Loucy (cell line): ENCODE data around the gene EFCAB8.

Source experiments
- H2AFZ ChIP-seq: fragments of 200-600 bp; sonication (generic); 2 replicates; pipeline ENCODE4 v1.6.0; 2016; ENCODE audit warnings: antibody characterized with exemption, mild to moderate bottlenecking, low read length, moderate library complexity
- H3F3A ChIP-seq: fragments of 200-600 bp; 2 replicates; pipeline ENCODE4 v1.6.0; 2016; ENCODE audit warnings: antibody characterized with exemption, low read depth, mild to moderate bottlenecking
- H3K27me3 ChIP-seq: fragments of 200-600 bp; sonication (generic); 2 replicates; pipeline ENCODE4 v1.6.1; 2014; ENCODE audit warnings: low read length, mild to moderate bottlenecking; ENCODE audit not compliant: insufficient read depth, poor library complexity, severe bottlenecking
- H3K36me3 ChIP-seq: fragments of 200-600 bp; sonication (generic); 2 replicates; pipeline ENCODE4 v1.6.1; 2016; ENCODE audit warnings: low read length; ENCODE audit not compliant: insufficient read depth
- H3K4me1 ChIP-seq: fragments of 200-600 bp; sonication (generic); 2 replicates; pipeline ENCODE4 v1.5.1; 2014; ENCODE audit warnings: low read length, mild to moderate bottlenecking; ENCODE audit not compliant: insufficient read depth, poor library complexity, severe bottlenecking
- H3K4me2 ChIP-seq: fragments of 200-600 bp; sonication (generic); 2 replicates; pipeline ENCODE4 v1.6.0; 2014; ENCODE audit warnings: antibody characterized with exemption, low read length, low read depth, mild to moderate bottlenecking; ENCODE audit not compliant: poor library complexity, severe bottlenecking
- H3K4me3 ChIP-seq: fragments of 200-600 bp; sonication (generic); 2 replicates; pipeline ENCODE4 v1.5.1; 2014; ENCODE audit warnings: low read length, mild to moderate bottlenecking, mixed read lengths; ENCODE audit not compliant: poor library complexity, severe bottlenecking
- H3K79me2 ChIP-seq: fragments of 200-600 bp; sonication (generic); 2 replicates; pipeline ENCODE4 v1.6.1; 2014; ENCODE audit warnings: low read length; ENCODE audit not compliant: insufficient read depth
- H3K9ac ChIP-seq: fragments of 200-600 bp; sonication (generic); 2 replicates; pipeline ENCODE4 v1.6.0; 2014; ENCODE audit warnings: mild to moderate bottlenecking, low read depth, low read length, moderate library complexity; ENCODE audit not compliant: poor library complexity, severe bottlenecking
- H3K9me2 ChIP-seq: fragments of 200-600 bp; sonication (generic); replicated peaks from 2 replicates; pipeline ENCODE4 v1.6.1; 2016; ENCODE audit warnings: low read depth, low read length, mixed read lengths
- H3K9me3 ChIP-seq: fragments of 200-600 bp; sonication (generic); 2 replicates; pipeline ENCODE4 v1.6.1; 2014; ENCODE audit warnings: mild to moderate bottlenecking, antibody characterized with exemption, low read length, low read depth; ENCODE audit not compliant: insufficient read depth
- H4K20me1 ChIP-seq: fragments of 200-600 bp; sonication (generic); 2 replicates; pipeline ENCODE4 v1.6.0; 2014; ENCODE audit warnings: antibody characterized with exemption, low read length, mild to moderate bottlenecking; ENCODE audit not compliant: insufficient read depth, poor library complexity, severe bottlenecking
- EZH2phosphoT487 ChIP-seq: fragments of 200-600 bp; IDR thresholded peaks from 2 replicates; pipeline ENCODE4 v1.6.1; 2018; ENCODE audit warnings: antibody characterized with exemption, mild to moderate bottlenecking, moderate library complexity, borderline replicate concordance
- TF ChIP-seq, protein P1 (sequence below): fragments of 200-600 bp; sonication (generic); conservative IDR thresholded peaks from 2 replicates; pipeline ENCODE4 v1.5.1; 2014; ENCODE audit warnings: mild to moderate bottlenecking, antibody characterized with exemption, low read length

EFCAB8 gene

DNA sequence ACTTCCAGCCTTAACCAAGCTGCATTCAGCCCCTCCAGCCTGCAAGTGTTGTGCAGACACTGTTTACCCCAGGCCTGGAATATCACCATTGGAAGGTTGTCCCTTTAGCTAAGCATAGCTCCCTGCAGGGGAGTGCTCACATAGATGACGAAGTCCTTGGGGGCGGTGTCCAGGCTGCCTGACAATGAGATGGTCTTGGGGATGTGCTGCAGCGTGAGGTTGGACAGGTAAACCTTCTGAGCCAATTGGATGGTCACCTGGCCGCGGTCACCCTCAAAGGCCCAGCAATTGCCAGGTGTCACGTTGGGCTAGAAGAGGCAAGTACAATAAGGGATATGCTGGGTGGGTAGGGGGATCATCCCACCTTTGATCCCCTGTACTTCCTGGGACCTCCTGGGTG lies 126.9 kb downstream of the EFCAB8 start:
- Histone ChIP-seq H3K9me2 (no peaks in the 10 kb centered on the region), H3K4me2 (no peak overlapping the region), H3F3A (no peaks in the 10 kb centered on the region), H2AFZ (no peak overlapping the region), H4K20me1 (no peaks in the 10 kb centered on the region), H3K27me3 (no peaks in the 10 kb centered on the region), H3K4me3 (no peak overlapping the region), H3K36me3 (no peaks in the 10 kb centered on the region), H3K4me1 (peaks cover 6% of the 10 kb centered on the region), H3K79me2 (no peaks in the 10 kb centered on the region), H3K9ac (no peak overlapping the region), H3K9me3 (no peaks in the 10 kb centered on the region)
- no peak for TF ChIP-seq EZH2phosphoT487
- TF ChIP-seq, protein P1, sequence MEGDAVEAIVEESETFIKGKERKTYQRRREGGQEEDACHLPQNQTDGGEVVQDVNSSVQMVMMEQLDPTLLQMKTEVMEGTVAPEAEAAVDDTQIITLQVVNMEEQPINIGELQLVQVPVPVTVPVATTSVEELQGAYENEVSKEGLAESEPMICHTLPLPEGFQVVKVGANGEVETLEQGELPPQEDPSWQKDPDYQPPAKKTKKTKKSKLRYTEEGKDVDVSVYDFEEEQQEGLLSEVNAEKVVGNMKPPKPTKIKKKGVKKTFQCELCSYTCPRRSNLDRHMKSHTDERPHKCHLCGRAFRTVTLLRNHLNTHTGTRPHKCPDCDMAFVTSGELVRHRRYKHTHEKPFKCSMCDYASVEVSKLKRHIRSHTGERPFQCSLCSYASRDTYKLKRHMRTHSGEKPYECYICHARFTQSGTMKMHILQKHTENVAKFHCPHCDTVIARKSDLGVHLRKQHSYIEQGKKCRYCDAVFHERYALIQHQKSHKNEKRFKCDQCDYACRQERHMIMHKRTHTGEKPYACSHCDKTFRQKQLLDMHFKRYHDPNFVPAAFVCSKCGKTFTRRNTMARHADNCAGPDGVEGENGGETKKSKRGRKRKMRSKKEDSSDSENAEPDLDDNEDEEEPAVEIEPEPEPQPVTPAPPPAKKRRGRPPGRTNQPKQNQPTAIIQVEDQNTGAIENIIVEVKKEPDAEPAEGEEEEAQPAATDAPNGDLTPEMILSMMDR, result no peak

DNA sequence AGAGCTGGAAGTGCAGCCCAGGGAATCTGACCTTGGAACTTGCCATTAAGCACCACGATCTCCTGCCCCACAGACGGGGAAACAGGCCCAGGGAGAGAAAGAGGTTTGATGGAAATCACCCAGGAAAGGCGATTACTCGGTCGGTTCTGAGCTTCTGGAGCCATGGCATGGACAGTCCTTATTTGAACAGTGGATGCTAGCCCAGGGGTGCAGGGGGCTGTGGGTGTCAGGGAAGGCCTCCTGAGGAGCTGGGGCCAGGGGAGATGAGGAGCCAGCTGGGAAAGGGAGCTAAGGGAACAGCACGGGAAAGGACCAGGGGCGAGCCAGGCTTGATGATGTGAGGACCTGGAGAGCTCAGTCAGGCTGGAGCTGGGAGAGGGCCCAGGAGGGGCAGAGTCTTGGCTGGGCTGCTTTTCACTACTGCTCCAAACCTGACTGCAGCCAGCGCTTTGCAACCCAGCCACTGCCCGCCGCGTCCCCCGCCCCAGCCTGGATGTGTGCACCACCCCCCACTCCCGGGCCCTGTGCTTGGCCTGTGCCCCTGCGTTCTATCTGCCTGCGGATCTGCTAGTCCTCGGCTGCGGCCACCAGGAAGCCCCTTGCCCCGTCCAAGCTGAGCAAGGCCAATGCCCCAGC lies 127.7 kb downstream of the EFCAB8 start:
- Histone ChIP-seq H2AFZ (no peak overlapping the region), H3K4me2 (no peak overlapping the region), H3K9ac (no peak overlapping the region), H3K27me3 (no peaks in the 10 kb centered on the region), H4K20me1 (no peaks in the 10 kb centered on the region), H3K9me2 (no peaks in the 10 kb centered on the region), H3K4me1 (peaks cover 14% of the 10 kb centered on the region), H3K36me3 (no peaks in the 10 kb centered on the region), H3K9me3 (no peaks in the 10 kb centered on the region), H3K79me2 (no peaks in the 10 kb centered on the region), H3K4me3 (no peak overlapping the region), H3F3A (no peaks in the 10 kb centered on the region)
- TF ChIP-seq, protein P1, result no peak
- TF ChIP-seq EZH2phosphoT487, result no peak

DNA sequence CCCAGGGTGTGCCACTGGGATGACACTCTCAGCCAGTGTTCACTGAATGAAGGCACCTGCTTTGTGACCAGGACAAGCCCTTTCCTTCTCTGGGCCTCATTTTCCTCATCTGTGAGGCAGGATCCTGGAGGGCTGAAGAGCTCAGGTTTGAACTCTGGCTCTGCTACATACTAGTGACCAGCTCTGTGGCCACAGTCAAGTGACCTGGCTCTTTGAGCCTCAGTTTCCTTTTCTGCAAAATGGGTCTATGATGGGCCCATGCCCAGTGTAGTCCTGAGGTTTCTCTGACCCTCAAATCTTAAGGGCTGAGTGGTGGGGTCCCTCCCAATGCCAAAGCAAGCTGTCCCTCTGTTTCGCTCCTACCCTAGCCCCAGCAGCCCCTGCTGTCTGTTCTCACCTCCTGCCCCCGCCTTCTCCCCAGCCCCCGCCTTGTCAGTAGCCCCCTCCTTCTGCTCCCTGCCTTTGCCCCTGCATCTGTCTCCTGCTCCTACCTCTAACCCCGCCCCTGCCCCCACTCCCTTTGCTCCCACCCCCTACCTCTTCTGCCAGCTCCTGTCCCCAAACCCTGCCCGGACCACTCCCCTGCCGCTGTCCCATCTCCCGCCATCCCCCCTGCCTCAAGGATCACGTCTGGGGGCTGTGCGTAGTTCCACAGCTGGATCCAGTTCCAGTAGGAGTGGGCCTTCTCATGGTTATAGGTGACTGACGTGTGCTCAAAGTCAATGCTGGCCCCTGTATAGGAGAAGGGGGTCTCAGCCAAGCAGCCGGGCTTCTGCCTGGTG lies 128.5 kb downstream of the EFCAB8 start:
- TF ChIP-seq EZH2phosphoT487, result no peak
- TF ChIP-seq, protein P1, result no peak
- Histone ChIP-seq H3K79me2 (no peaks in the 10 kb centered on the region), H3K27me3 (no peaks in the 10 kb centered on the region), H3K4me2 (no peak overlapping the region), H3K9me2 (no peaks in the 10 kb centered on the region), H3K9ac (no peak overlapping the region), H3K9me3 (no peaks in the 10 kb centered on the region), H3F3A (no peaks in the 10 kb centered on the region), H4K20me1 (no peaks in the 10 kb centered on the region), H3K4me1 (peaks cover 22% of the 10 kb centered on the region), H3K36me3 (no peaks in the 10 kb centered on the region), H2AFZ (no peak overlapping the region), H3K4me3 (no peak overlapping the region)
